ENCODE results near the gene SLC22A16. TPM values are rescaled to one million over a fixed set of nuclear protein-coding genes. Genes with fewer than 3 reads are reported as not detected.

The SLC22A16 gene
- polyA plus RNA-seq, 2 donors, result not detected

GRCh38 chr6:110418594-110418993 is 57.8 kb downstream of the SLC22A16 start:
- no peaks in the 10 kb centered on the region for H3K27me3 ChIP-seq (ENCODE audit: control insufficient read depth in 1 of 2, insufficient read depth in 2 of 2, low read length in 2 of 2)
- WGBS, 2 donors, result 89 to 92% methylated on average over 3 of the region's 3 CpGs
- no peaks in the 10 kb centered on the region for H3K9me3 ChIP-seq (ENCODE audit: control insufficient read depth in 2 of 2, insufficient read depth in 1 of 2, low read depth in 1 of 2, low read length in 1 of 2)
- no peak overlapping the region for H3K4me3 ChIP-seq (ENCODE audit: low read depth in 1 of 2, low read length in 2 of 2)
- H3K36me3 ChIP-seq (ENCODE audit: control insufficient read depth in 2 of 2, insufficient read depth in 2 of 2, low read length in 1 of 2), result no peaks in the 10 kb centered on the region
- no peak overlapping the region for H3K27ac ChIP-seq (ENCODE audit: low read depth in 2 of 2, low read length in 1 of 2)
- H3K4me1 ChIP-seq (ENCODE audit: control insufficient read depth in 2 of 2, insufficient read depth in 2 of 2, low read length in 1 of 2), result peaks cover 2 to 5% of the 10 kb centered on the region in 2 donors

- Histone ChIP-seq H3K4me3 (ENCODE audit: low read depth in 1 of 2, low read length in 2 of 2) (peak within 1 kb of the TSS in 1 of 2 donors; percentile 32), H3K36me3 (ENCODE audit: control insufficient read depth in 2 of 2, insufficient read depth in 2 of 2, low read length in 1 of 2) (no peaks in the 10 kb centered on the region), H3K9me3 (ENCODE audit: control insufficient read depth in 2 of 2, insufficient read depth in 1 of 2, low read depth in 1 of 2, low read length in 1 of 2) (no peaks in the 10 kb centered on the region), H3K27ac (ENCODE audit: low read depth in 2 of 2, low read length in 1 of 2) (peak within 1 kb of the TSS; percentile 33 to 61), H3K4me1 (ENCODE audit: control insufficient read depth in 2 of 2, insufficient read depth in 2 of 2, low read length in 1 of 2) (peaks cover 2 to 5% of the 10 kb centered on the region in 2 donors), H3K27me3 (ENCODE audit: control insufficient read depth in 1 of 2, insufficient read depth in 2 of 2, low read length in 2 of 2) (no peaks in the 10 kb centered on the region)
- WGBS, 2 donors, result 30 to 38% methylated on average over 12 of the region's 12 CpGs
These were observed 61.1 kb downstream of the SLC22A16 start, which contains the start of gene DDO for GRCh38 chr6:110415086-110415916. DDO (minus strand) TSS chr6:110415575; CDS start chr6:110413462, 2,113 bp downstream.

GRCh38 chr6:110414669-110415068 is 61.7 kb downstream of the SLC22A16 start:
- Histone ChIP-seq H3K4me3 (ENCODE audit: low read depth in 1 of 2, low read length in 2 of 2) (no peak overlapping the region), H3K9me3 (ENCODE audit: control insufficient read depth in 2 of 2, insufficient read depth in 1 of 2, low read depth in 1 of 2, low read length in 1 of 2) (no peaks in the 10 kb centered on the region), H3K27me3 (ENCODE audit: control insufficient read depth in 1 of 2, insufficient read depth in 2 of 2, low read length in 2 of 2) (no peaks in the 10 kb centered on the region), H3K27ac (ENCODE audit: low read depth in 2 of 2, low read length in 1 of 2) (peak overlapping the region; percentile 18 to 26), H3K36me3 (ENCODE audit: control insufficient read depth in 2 of 2, insufficient read depth in 2 of 2, low read length in 1 of 2) (no peaks in the 10 kb centered on the region), H3K4me1 (ENCODE audit: control insufficient read depth in 2 of 2, insufficient read depth in 2 of 2, low read length in 1 of 2) (peaks cover 2 to 5% of the 10 kb centered on the region in 2 donors)
- 53 to 57% methylated on average over 4 of the region's 4 CpGs for WGBS, 2 donors

GRCh38 chr6:110412360-110412759 is 64.1 kb downstream of the SLC22A16 start:
- Histone ChIP-seq H3K27ac (ENCODE audit: low read depth in 2 of 2, low read length in 1 of 2) (no peak overlapping the region), H3K4me1 (ENCODE audit: control insufficient read depth in 2 of 2, insufficient read depth in 2 of 2, low read length in 1 of 2) (peaks cover 5 to 6% of the 10 kb centered on the region in 2 donors), H3K36me3 (ENCODE audit: control insufficient read depth in 2 of 2, insufficient read depth in 2 of 2, low read length in 1 of 2) (no peaks in the 10 kb centered on the region), H3K9me3 (ENCODE audit: control insufficient read depth in 2 of 2, insufficient read depth in 1 of 2, low read depth in 1 of 2, low read length in 1 of 2) (no peaks in the 10 kb centered on the region), H3K27me3 (ENCODE audit: control insufficient read depth in 1 of 2, insufficient read depth in 2 of 2, low read length in 2 of 2) (no peaks in the 10 kb centered on the region), H3K4me3 (ENCODE audit: low read depth in 1 of 2, low read length in 2 of 2) (no peak overlapping the region)
- 81 to 89% methylated on average over 8 of the region's 8 CpGs for WGBS, 2 donors

- H3K9me3 ChIP-seq (ENCODE audit: control insufficient read depth in 2 of 2, insufficient read depth in 1 of 2, low read depth in 1 of 2, low read length in 1 of 2), result no peaks in the 10 kb centered on the region
- no peaks in the 10 kb centered on the region for H3K36me3 ChIP-seq (ENCODE audit: control insufficient read depth in 2 of 2, insufficient read depth in 2 of 2, low read length in 1 of 2)
- H3K27ac ChIP-seq (ENCODE audit: low read depth in 2 of 2, low read length in 1 of 2), result no peak overlapping the region
- H3K27me3 ChIP-seq (ENCODE audit: control insufficient read depth in 1 of 2, insufficient read depth in 2 of 2, low read length in 2 of 2), result no peaks in the 10 kb centered on the region
- H3K4me1 ChIP-seq (ENCODE audit: control insufficient read depth in 2 of 2, insufficient read depth in 2 of 2, low read length in 1 of 2), result peaks cover 3 to 6% of the 10 kb centered on the region in 2 donors
- H3K4me3 ChIP-seq (ENCODE audit: low read depth in 1 of 2, low read length in 2 of 2), result no peak overlapping the region
- WGBS, 2 donors, result 64 to 74% methylated on average over 4 of the region's 4 CpGs
These were observed 65.9 kb downstream of the SLC22A16 start for GRCh38 chr6:110410511-110410910.

GRCh38 chr6:110409794-110410193 is 66.6 kb downstream of the SLC22A16 start:
- Histone ChIP-seq H3K9me3 (ENCODE audit: control insufficient read depth in 2 of 2, insufficient read depth in 1 of 2, low read depth in 1 of 2, low read length in 1 of 2) (no peaks in the 10 kb centered on the region), H3K4me1 (ENCODE audit: control insufficient read depth in 2 of 2, insufficient read depth in 2 of 2, low read length in 1 of 2) (peaks cover 0 to 6% of the 10 kb centered on the region in 2 donors), H3K36me3 (ENCODE audit: control insufficient read depth in 2 of 2, insufficient read depth in 2 of 2, low read length in 1 of 2) (no peaks in the 10 kb centered on the region), H3K4me3 (ENCODE audit: low read depth in 1 of 2, low read length in 2 of 2) (no peak overlapping the region), H3K27ac (ENCODE audit: low read depth in 2 of 2, low read length in 1 of 2) (no peak overlapping the region), H3K27me3 (ENCODE audit: control insufficient read depth in 1 of 2, insufficient read depth in 2 of 2, low read length in 2 of 2) (no peaks in the 10 kb centered on the region)

GRCh38 chr6:110408901-110409300 is 67.5 kb downstream of the SLC22A16 start:
- Histone ChIP-seq H3K27ac (ENCODE audit: low read depth in 2 of 2, low read length in 1 of 2) (no peak overlapping the region), H3K4me1 (ENCODE audit: control insufficient read depth in 2 of 2, insufficient read depth in 2 of 2, low read length in 1 of 2) (peaks cover 0 to 3% of the 10 kb centered on the region in 2 donors), H3K36me3 (ENCODE audit: control insufficient read depth in 2 of 2, insufficient read depth in 2 of 2, low read length in 1 of 2) (no peaks in the 10 kb centered on the region), H3K27me3 (ENCODE audit: control insufficient read depth in 1 of 2, insufficient read depth in 2 of 2, low read length in 2 of 2) (no peaks in the 10 kb centered on the region), H3K9me3 (ENCODE audit: control insufficient read depth in 2 of 2, insufficient read depth in 1 of 2, low read depth in 1 of 2, low read length in 1 of 2) (no peaks in the 10 kb centered on the region), H3K4me3 (ENCODE audit: low read depth in 1 of 2, low read length in 2 of 2) (no peak overlapping the region)
- 71 to 77% methylated on average over 6 of the region's 6 CpGs for WGBS, 2 donors

GRCh38 chr6:110404607-110405006 is 71.8 kb downstream of the SLC22A16 start:
- 57 to 67% methylated on average over 8 of the region's 8 CpGs for WGBS, 2 donors

GRCh38 chr6:110401585-110402176 is 74.7 kb downstream of the SLC22A16 start:
- WGBS, 2 donors, result 88% methylated on average over 4 of the region's 4 CpGs
- peaks cover 0 to 3% of the 10 kb centered on the region in 2 donors for H3K4me1 ChIP-seq (ENCODE audit: control insufficient read depth in 2 of 2, insufficient read depth in 2 of 2, low read length in 1 of 2)
- no peak overlapping the region for H3K4me3 ChIP-seq (ENCODE audit: low read depth in 1 of 2, low read length in 2 of 2)
- no peaks in the 10 kb centered on the region for H3K27me3 ChIP-seq (ENCODE audit: control insufficient read depth in 1 of 2, insufficient read depth in 2 of 2, low read length in 2 of 2)
- no peaks in the 10 kb centered on the region for H3K36me3 ChIP-seq (ENCODE audit: control insufficient read depth in 2 of 2, insufficient read depth in 2 of 2, low read length in 1 of 2)
- H3K9me3 ChIP-seq (ENCODE audit: control insufficient read depth in 2 of 2, insufficient read depth in 1 of 2, low read depth in 1 of 2, low read length in 1 of 2), result no peaks in the 10 kb centered on the region
- no peak overlapping the region for H3K27ac ChIP-seq (ENCODE audit: low read depth in 2 of 2, low read length in 1 of 2)

More at GRCh38 chr6:110404607-110405006, 71.8 kb downstream of the SLC22A16 start:
- Histone ChIP-seq H3K4me1 (ENCODE audit: control insufficient read depth in 2 of 2, insufficient read depth in 2 of 2, low read length in 1 of 2) (peaks cover 3% of the 10 kb centered on the region in 2 donors), H3K27ac (ENCODE audit: low read depth in 2 of 2, low read length in 1 of 2) (no peak overlapping the region), H3K27me3 (ENCODE audit: control insufficient read depth in 1 of 2, insufficient read depth in 2 of 2, low read length in 2 of 2) (no peaks in the 10 kb centered on the region), H3K36me3 (ENCODE audit: control insufficient read depth in 2 of 2, insufficient read depth in 2 of 2, low read length in 1 of 2) (no peaks in the 10 kb centered on the region), H3K4me3 (ENCODE audit: low read depth in 1 of 2, low read length in 2 of 2) (no peak overlapping the region), H3K9me3 (ENCODE audit: control insufficient read depth in 2 of 2, insufficient read depth in 1 of 2, low read depth in 1 of 2, low read length in 1 of 2) (no peaks in the 10 kb centered on the region)

Measured in esophagus (tissue), 2 donors.